ENCODE data around the gene LARP4B.

DNA sequence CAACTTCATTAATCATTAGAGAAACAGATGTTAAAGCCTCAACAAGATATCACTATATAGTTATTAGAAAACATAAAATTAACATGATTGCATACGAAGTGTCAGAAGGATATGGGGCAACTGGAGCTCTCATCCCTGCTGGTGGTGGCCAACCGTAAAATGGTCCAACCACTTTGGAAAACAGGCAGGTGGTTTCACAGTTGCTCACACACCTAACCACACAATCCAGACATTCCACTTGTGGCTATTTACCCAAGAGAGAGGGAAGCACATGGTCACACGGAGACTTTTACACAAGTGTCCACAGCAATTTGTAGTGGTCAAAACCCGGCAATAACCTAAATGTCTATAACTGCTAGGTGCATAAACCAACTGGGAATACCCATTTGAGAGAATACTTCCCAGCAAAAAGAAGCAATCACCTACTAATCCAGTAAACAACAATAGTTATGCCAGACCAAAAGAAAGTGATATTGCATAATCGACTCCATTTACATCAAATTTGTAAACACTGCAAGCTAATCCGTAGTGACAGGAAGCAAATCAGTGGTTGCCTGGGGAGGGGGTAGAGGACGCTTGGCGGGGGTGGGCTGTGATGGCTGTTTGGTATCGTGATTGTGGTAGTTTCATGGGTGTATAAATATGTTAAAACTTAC lies 91.8 kb downstream of the LARP4B start:
- TF ChIP-seq, protein P1, sequence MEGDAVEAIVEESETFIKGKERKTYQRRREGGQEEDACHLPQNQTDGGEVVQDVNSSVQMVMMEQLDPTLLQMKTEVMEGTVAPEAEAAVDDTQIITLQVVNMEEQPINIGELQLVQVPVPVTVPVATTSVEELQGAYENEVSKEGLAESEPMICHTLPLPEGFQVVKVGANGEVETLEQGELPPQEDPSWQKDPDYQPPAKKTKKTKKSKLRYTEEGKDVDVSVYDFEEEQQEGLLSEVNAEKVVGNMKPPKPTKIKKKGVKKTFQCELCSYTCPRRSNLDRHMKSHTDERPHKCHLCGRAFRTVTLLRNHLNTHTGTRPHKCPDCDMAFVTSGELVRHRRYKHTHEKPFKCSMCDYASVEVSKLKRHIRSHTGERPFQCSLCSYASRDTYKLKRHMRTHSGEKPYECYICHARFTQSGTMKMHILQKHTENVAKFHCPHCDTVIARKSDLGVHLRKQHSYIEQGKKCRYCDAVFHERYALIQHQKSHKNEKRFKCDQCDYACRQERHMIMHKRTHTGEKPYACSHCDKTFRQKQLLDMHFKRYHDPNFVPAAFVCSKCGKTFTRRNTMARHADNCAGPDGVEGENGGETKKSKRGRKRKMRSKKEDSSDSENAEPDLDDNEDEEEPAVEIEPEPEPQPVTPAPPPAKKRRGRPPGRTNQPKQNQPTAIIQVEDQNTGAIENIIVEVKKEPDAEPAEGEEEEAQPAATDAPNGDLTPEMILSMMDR (IDR thresholded peaks at IDR 0.05; ENCODE audit: low read length), result no peak
- TF ChIP-seq EZH2 (optimal IDR thresholded peaks at IDR 0.05; ENCODE audit: low read depth, low read length), result no peak

Data from MM.1S (cell line).